ENCODE results near the gene SNX25. TPM values are rescaled to one million over a fixed set of nuclear protein-coding genes. Genes with fewer than 3 reads are reported as not detected.
"Not testable (repeated sequence)": the region's sequence is repeated elsewhere in the genome, so short reads cannot be mapped to it uniquely, and the experiment has no call there.

Gene SNX25
- total and polyA plus RNA-seq, 7 donors, result 5.3 to 13.0 (median 9.8) TPM

DNA sequence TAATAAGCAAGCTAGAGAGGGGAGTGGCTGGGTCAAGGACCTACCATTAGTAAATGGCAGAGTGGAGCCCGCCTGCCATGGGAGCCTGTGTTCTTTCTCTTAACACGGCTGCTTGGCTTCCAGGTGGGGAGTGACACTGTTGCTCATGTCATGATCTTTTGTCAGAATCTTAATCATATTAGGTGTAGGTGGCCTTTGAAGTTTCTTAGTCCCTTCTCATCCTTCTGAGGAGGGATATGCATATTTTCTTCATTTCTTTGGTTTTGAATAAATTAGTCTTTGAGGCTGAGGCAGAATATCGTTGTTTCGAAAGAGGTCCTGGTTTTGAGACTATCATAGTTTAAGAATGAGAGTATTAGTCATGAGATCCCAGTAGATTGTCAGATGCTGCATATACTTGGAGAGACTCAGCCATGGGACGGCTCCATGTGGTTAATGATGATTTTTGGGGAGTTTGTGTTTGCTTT lies 28.9 kb downstream of the SNX25 start:
- H3K27ac ChIP-seq, result no peak overlapping the region
- no peaks in the 10 kb centered on the region for H3K27me3 ChIP-seq (ENCODE audit: insufficient read depth in 3 of 3, low read length in 2 of 3)
- no peak overlapping the region for H3K4me3 ChIP-seq
- no peaks in the 10 kb centered on the region for H3K9me3 ChIP-seq
- no peak for DNase-seq
- H3K36me3 ChIP-seq (ENCODE audit: insufficient read depth in 1 of 2, low read depth in 1 of 2), result no peaks in the 10 kb centered on the region
- 95 to 96% (median 96%) methylated on average over 5 of the region's 5 CpGs for WGBS, 3 donors
- H3K4me1 ChIP-seq, result peaks cover 3% of the 10 kb centered on the region
- ATAC-seq, result no peak
- TF ChIP-seq, protein P1, sequence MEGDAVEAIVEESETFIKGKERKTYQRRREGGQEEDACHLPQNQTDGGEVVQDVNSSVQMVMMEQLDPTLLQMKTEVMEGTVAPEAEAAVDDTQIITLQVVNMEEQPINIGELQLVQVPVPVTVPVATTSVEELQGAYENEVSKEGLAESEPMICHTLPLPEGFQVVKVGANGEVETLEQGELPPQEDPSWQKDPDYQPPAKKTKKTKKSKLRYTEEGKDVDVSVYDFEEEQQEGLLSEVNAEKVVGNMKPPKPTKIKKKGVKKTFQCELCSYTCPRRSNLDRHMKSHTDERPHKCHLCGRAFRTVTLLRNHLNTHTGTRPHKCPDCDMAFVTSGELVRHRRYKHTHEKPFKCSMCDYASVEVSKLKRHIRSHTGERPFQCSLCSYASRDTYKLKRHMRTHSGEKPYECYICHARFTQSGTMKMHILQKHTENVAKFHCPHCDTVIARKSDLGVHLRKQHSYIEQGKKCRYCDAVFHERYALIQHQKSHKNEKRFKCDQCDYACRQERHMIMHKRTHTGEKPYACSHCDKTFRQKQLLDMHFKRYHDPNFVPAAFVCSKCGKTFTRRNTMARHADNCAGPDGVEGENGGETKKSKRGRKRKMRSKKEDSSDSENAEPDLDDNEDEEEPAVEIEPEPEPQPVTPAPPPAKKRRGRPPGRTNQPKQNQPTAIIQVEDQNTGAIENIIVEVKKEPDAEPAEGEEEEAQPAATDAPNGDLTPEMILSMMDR (IDR thresholded peaks at IDR 0.05), result no peak
- intact Hi-C loops (cut with DNase I), result no loop called here

DNA sequence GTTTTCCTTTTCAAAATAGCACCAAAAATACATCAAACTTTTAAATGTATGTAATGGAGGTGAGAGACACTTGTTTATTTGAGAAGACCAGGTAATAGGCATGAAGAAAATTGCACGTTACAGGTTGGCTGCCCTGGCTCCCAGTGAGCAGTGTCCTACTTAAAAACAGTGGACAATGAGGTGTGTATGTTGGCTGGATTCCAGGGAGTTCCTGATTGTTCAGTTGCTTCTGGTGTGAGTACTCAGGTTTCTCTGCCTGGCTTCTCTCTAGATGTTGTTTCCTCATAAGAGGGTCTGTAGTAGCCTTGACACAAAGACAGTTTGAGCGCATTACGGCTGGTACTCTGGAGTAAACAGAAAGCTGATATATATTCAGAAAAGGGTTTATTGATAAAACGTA lies 29.4 kb downstream of the SNX25 start:
- ATAC-seq (no peak), DNase-seq (no peak)
- Histone ChIP-seq H3K9me3 (no peaks in the 10 kb centered on the region), H3K4me3 (no peak overlapping the region), H3K4me1 (peaks cover 3% of the 10 kb centered on the region), H3K27ac (no peak overlapping the region), H3K36me3 (ENCODE audit: insufficient read depth in 1 of 2, low read depth in 1 of 2) (no peaks in the 10 kb centered on the region), H3K27me3 (ENCODE audit: insufficient read depth in 3 of 3, low read length in 2 of 3) (no peaks in the 10 kb centered on the region)
- intact Hi-C loops (cut with DNase I), result no loop called here
- TF ChIP-seq, protein P1 (IDR thresholded peaks at IDR 0.05), result no peak
- WGBS, 3 donors, result 93 to 96% (median 96%) methylated on average over 4 of the region's 4 CpGs

DNA sequence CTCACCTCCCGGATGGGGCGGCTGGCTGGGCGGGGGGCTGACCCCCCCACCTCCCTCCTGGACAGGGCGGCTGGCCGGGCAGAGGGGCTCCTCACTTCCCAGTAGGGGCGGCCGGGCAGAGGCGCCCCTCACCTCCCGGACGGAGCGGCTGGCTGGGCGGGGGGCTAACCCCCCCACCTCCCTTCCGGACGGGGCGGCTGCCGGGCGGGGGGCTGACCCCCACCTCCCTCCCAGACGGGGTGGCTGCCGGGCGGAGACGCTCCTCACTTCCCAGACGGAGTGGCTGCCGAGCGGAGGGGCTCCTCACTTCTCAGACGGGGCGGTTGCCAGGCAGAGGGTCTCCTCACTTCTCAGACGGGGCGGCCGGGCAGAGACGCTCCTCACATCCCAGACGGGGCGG lies 31.1 kb downstream of the SNX25 start:
- DNase-seq; H3K4me3 ChIP-seq; H3K27me3 ChIP-seq (ENCODE audit: insufficient read depth in 3 of 3, low read length in 2 of 3); ATAC-seq; H3K27ac ChIP-seq; H3K4me1 ChIP-seq; H3K36me3 ChIP-seq (ENCODE audit: insufficient read depth in 1 of 2, low read depth in 1 of 2); H3K9me3 ChIP-seq; intact Hi-C loops (cut with DNase I): not testable (repeated sequence)
- 88 to 99% (median 98%) methylated on average over 12 to 18 of the region's 32 CpGs for WGBS, 3 donors

DNA sequence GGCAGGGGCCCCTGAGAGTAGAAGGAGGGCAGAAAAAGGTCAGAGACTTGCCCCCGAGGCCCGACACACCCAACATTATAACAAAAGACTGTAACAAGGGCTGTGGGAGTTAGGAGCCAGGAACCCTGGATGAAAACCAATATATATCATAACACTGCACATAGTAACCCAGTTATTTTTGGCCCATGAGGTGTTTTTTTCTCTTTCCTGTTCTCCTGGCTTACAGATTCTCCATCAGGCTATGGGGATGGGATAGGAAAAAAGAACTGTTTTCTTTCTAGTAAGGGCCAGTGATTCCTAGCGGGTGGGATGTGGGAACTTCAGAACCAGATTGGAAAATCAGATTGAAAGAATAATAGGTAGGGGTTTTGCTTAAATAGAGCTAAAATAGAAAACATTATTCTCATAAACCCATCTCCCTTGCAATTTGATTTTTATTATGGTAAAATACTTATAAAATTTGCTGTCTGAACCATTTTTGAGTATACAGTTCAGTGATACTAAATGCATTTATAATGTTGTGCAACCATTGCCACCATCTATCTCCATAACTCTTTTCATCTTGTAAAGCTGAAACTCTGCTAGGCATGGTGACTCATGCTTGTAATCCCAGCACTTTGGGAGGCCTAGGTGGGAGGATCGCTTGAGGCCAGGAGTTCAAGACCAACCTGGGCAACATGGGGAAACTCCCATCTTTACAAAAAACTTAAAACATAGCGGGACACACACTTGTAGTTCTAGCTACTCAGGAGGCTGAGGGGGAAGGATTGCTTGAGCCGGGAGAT lies 33.5 kb downstream of the SNX25 start:
- DNase-seq (no peak), ATAC-seq (no peak)
- Histone ChIP-seq H3K9me3 (no peaks in the 10 kb centered on the region), H3K27me3 (ENCODE audit: insufficient read depth in 3 of 3, low read length in 2 of 3) (no peaks in the 10 kb centered on the region), H3K36me3 (ENCODE audit: insufficient read depth in 1 of 2, low read depth in 1 of 2) (peaks cover 0 to 5% of the 10 kb centered on the region in 2 donors), H3K4me1 (no peaks in the 10 kb centered on the region), H3K27ac (no peak overlapping the region), H3K4me3 (no peak overlapping the region)
- WGBS, 3 donors, result 83 to 90% (median 87%) methylated on average over 6 of the region's 6 CpGs
- TF ChIP-seq, protein P1 (IDR thresholded peaks at IDR 0.05), result no peak
- intact Hi-C loops (cut with DNase I), result no loop called here

DNA sequence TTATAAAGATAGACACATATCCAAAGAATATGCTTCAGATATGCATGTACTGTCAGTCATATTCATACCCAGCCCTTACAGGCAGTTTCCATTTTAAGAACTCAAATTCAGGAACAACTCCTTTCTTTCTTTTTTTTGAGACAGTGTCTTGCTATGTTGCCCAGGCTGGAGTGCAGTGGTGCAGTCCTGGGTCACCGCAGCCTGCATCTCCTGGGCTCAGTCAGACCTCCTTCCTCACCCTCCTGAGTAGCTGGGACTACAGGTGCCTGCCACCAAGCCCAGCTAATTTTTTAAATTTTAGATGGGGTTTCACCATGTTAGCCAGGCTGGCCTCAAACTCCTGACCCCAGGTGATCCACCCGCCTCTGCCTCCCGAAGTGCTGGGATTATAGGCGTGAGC lies 34.5 kb downstream of the SNX25 start:
- Histone ChIP-seq H3K4me3 (no peak overlapping the region), H3K9me3 (no peaks in the 10 kb centered on the region), H3K27me3 (ENCODE audit: insufficient read depth in 3 of 3, low read length in 2 of 3) (no peaks in the 10 kb centered on the region), H3K36me3 (ENCODE audit: insufficient read depth in 1 of 2, low read depth in 1 of 2) (peaks cover 0 to 5% of the 10 kb centered on the region in 2 donors), H3K4me1 (no peaks in the 10 kb centered on the region), H3K27ac (no peak overlapping the region)
- intact Hi-C loops (cut with DNase I), result no loop called here
- 77 to 86% (median 84%) methylated on average over 4 of the region's 4 CpGs for WGBS, 3 donors
- DNase-seq (no peak), ATAC-seq (no peak)
- TF ChIP-seq, protein P1 (IDR thresholded peaks at IDR 0.05), result no peak

Data from psoas muscle (tissue), 8 donors.